Heart left ventricle (tissue), 16 donors: Measurements from ENCODE around the gene VPS50. TPM values are rescaled to one million over a fixed set of nuclear protein-coding genes. Genes with fewer than 3 reads are reported as not detected.

Experiments
- ATAC-seq, 4 donors: fragments of 200-7000 bp; cut with Tn5 transposase; one replicate each; pipeline ENCODE4 v1.9.1; 2020 to 2022; ENCODE audit warnings: moderate library complexity in 4 of 4, mild to moderate bottlenecking in 3 of 4, moderate number of reproducible peaks in 1 of 4
- DNase-seq, 5 donors: peaks; one replicate each; pipeline ENCODE4 v3.0.0-alpha.2; 2020
- H3K27ac ChIP-seq, 12 donors: fragments of 200-600 bp; sonication (generic) in 4 of 12; one replicate each; pipeline versions ENCODE4 v1.5.0 to v1.8.0; 2016 to 2022; ENCODE audit warnings: mild to moderate bottlenecking in 2 of 12
- H3K27me3 ChIP-seq, 9 donors: fragments of 200-600 bp; sonication (generic) in 2 of 9; one replicate each; pipeline versions ENCODE4 v1.5.1 to v1.8.0; 2016 to 2022; ENCODE audit warnings: mild to moderate bottlenecking in 3 of 9
- H3K36me3 ChIP-seq, 9 donors: fragments of 200-600 bp; sonication (generic) in 2 of 9; one replicate each; pipeline versions ENCODE4 v1.5.0 to v1.8.0; 2018 to 2022; ENCODE audit warnings: mild to moderate bottlenecking in 2 of 9
- H3K4me1 ChIP-seq, 12 donors: fragments of 200-600 bp; sonication (generic) in 4 of 12; one replicate each; pipeline versions ENCODE4 v1.5.0 to v1.8.0; 2016 to 2022; ENCODE audit warnings: mild to moderate bottlenecking in 3 of 12
- H3K4me3 ChIP-seq, 12 donors: fragments of 200-600 bp; sonication (generic) in 4 of 12; one replicate each; pipeline versions ENCODE4 v1.5.0 to v1.8.0; 2017 to 2022; ENCODE audit warnings: mild to moderate bottlenecking in 9 of 12, moderate library complexity in 4 of 12
- H3K9me3 ChIP-seq, 12 donors: fragments of 200-600 bp; sonication (generic) in 4 of 12; one replicate each; pipeline versions ENCODE4 v1.5.0 to v1.8.0; 2016 to 2022; ENCODE audit warnings: mild to moderate bottlenecking in 1 of 12
- POLR2A ChIP-seq, 2 donors: fragments of 450-650 bp; IDR thresholded peaks; one replicate each; pipeline ENCODE4 v1.6.1; 2017; ENCODE audit warnings: antibody characterized with exemption in 2 of 2, mild to moderate bottlenecking in 2 of 2, moderate library complexity in 2 of 2
- WGBS, 4 donors: extraction: QIAGEN DNeasy Blood & Tissue Kit in 2 of 4; methylation state at CpG; one replicate each; pipeline versions ENCODE4 v1.1.5 to v1.1.7; 2013 to 2018; 5-methylcytosine and 5-hydroxymethylcytosine counted together
- intact Hi-C, 10 donors: fragments of 100-400 bp; cut with DNase I; formaldehyde crosslinking; loops; one replicate each; pipeline versions ENCODE4 v1.11.1 to v1.14.2; 2022
- polyA plus RNA-seq, 2 donors: library from polyadenylated mRNA; stranded (reverse); fragments of 200-250 nt; gene quantifications; one replicate each; pipeline ENCODE4 v1.2.3, GENCODE V29; 2013
- total RNA-seq, 9 donors: library from RNA; depleted of rRNA in 2 of 9; stranded (reverse); fragments of >200 nt in 2 of 9; fragmentation: NEBNext Ultra II Directional in 3 of 9; extraction: Animal tissue kit (Norgen Biotek cat#: 25700) in 3 of 9; gene quantifications; one replicate each; pipeline versions ENCODE4 v1.1.0 to v1.2.4, GENCODE V29; 2016 to 2023
- TF ChIP-seq, protein P1 (sequence below), 12 donors: fragments of 200-600 bp; sonication (generic) in 4 of 12; IDR thresholded peaks; one replicate each; pipeline versions ENCODE4 v1.5.0 to v1.8.0; 2018 to 2022; ENCODE audit warnings: antibody characterized with exemption in 12 of 12, mild to moderate bottlenecking in 5 of 12
- donor health status: ischemic (EF 13 %, LVEDD 7.1; RV severe dilation, severe dysfunction).
- donor health status: healthy with polysubstance abuse.
- donor health status: DM: no; HTN: yes; CAD: no.
- donor health status: DM: no; HTN: no; CAD: no.
- donor health status: ischemic (EF 25% LVEDD 6.9; RV normal size, moderate dysfunction).
- donor health status: ischemic (EF 25% LVEDD 5.7; RV mildly dilated, moderate dysfunction).
- donor health status: healthy.
- donor health status: DM: yes; HTN: yes; CAD: no.
- donor health status: ischemic (EF 35%, LVEDD 5.7; RV mildly dilated, moderate dysfunction).
- donor health status: nonischemic (EF 11% LVEDD 7.7; RV severe dilation, severe dysfunction).
- donor health status: DM: yes; HTN: yes; CAD: no.
- donor health status: PGD.
- donor health status: ischemic (EF 29% LVEDD 5.4; RV normal size, mild dysfunction).
- donor health status: nonischemic (EF 23%, LVEDD 6.1; RV moderate dilation, normal function).

Gene VPS50
- total and polyA plus RNA-seq, 11 donors, result 2.9 to 28.7 (median 18.5) TPM

GRCh38 chr7:93265220-93265619 is 33.1 kb downstream of the VPS50 start:
- no peaks in the 10 kb centered on the region for H3K9me3 ChIP-seq
- WGBS, 4 donors, result 84 to 91% (median 88%) methylated on average over 4 of the region's 4 CpGs
- no peak overlapping the region for H3K27ac ChIP-seq
- DNase-seq (no peak), ATAC-seq (no peak)
- TF ChIP-seq, protein P1, sequence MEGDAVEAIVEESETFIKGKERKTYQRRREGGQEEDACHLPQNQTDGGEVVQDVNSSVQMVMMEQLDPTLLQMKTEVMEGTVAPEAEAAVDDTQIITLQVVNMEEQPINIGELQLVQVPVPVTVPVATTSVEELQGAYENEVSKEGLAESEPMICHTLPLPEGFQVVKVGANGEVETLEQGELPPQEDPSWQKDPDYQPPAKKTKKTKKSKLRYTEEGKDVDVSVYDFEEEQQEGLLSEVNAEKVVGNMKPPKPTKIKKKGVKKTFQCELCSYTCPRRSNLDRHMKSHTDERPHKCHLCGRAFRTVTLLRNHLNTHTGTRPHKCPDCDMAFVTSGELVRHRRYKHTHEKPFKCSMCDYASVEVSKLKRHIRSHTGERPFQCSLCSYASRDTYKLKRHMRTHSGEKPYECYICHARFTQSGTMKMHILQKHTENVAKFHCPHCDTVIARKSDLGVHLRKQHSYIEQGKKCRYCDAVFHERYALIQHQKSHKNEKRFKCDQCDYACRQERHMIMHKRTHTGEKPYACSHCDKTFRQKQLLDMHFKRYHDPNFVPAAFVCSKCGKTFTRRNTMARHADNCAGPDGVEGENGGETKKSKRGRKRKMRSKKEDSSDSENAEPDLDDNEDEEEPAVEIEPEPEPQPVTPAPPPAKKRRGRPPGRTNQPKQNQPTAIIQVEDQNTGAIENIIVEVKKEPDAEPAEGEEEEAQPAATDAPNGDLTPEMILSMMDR (IDR thresholded peaks at IDR 0.05), result no peak
- no peak for TF ChIP-seq POLR2A (IDR thresholded peaks at IDR 0.05)
- no peaks in the 10 kb centered on the region for H3K4me1 ChIP-seq
- H3K27me3 ChIP-seq, result no peaks in the 10 kb centered on the region
- no peak overlapping the region for H3K4me3 ChIP-seq
- intact Hi-C loops, result no loop called here
- peaks cover 0 to 68% (median 18%) of the 10 kb centered on the region in 9 donors for H3K36me3 ChIP-seq

DNA sequence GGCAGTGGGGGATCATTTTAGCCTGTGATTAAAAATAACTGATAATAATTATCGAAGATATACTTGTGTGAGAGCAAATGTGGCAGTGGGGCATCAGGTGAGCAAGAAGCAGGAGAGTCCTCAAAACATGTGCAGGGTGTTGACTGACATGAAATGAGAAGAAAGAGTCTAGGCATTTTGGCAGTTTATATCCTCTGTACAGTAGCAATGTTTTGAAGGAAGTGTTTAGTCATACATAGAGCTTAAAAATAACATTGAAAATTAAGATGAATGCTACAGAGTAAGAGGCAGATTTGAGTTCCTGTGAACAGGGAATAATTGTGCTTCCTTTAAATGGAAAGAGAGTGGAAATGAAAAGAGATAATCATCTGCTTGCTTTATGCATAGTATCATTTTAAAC is 47.4 kb downstream of the VPS50 start:
- no peak overlapping the region for H3K4me3 ChIP-seq
- H3K36me3 ChIP-seq, result peaks cover 0 to 53% (median 36%) of the 10 kb centered on the region in 9 donors
- DNase-seq, result no peak
- H3K27me3 ChIP-seq, result no peaks in the 10 kb centered on the region
- no peak overlapping the region for H3K27ac ChIP-seq
- TF ChIP-seq, protein P1 (IDR thresholded peaks at IDR 0.05), result no peak
- no peak for TF ChIP-seq POLR2A (IDR thresholded peaks at IDR 0.05)
- 50 to 61% (median 56%) methylated on average over 1 of the region's 1 CpG for WGBS, 4 donors
- H3K4me1 ChIP-seq, result no peaks in the 10 kb centered on the region
- H3K9me3 ChIP-seq, result no peaks in the 10 kb centered on the region
- intact Hi-C loops, result no loop called here
- ATAC-seq, result no peak

DNA sequence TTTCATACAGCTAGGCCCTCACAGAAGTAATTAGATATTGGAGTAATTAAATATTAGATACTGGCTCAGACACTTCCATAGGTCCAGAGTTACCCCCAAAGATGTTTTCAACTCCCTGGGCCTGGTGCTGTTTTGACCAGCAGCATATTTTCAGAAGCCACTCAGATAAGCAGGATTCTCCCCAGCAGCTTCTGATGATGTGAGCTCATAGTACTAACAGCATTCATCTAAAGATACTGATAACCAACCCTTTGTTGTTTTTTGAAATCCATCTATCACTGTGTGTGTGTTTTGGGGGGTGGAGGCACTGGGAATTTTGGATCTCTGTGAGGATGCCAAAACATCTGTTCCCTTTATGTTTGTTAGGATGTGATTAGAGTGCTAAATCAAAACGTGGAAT is 52.7 kb downstream of the VPS50 start:
- no peak overlapping the region for H3K27ac ChIP-seq
- DNase-seq, result no peak
- 17 to 29% (median 25%) methylated on average over 1 of the region's 1 CpG for WGBS, 4 donors
- no peak overlapping the region for H3K4me3 ChIP-seq
- peaks cover 0 to 13% (median 4%) of the 10 kb centered on the region in 9 donors for H3K36me3 ChIP-seq
- H3K4me1 ChIP-seq, result peaks cover 0 to 4% (median 0%) of the 10 kb centered on the region in 12 donors
- intact Hi-C loops, result no loop called here
- ATAC-seq, result no peak
- no peak for TF ChIP-seq POLR2A (IDR thresholded peaks at IDR 0.05)
- TF ChIP-seq, protein P1 (IDR thresholded peaks at IDR 0.05), result no peak
- H3K9me3 ChIP-seq, result no peaks in the 10 kb centered on the region
- no peaks in the 10 kb centered on the region for H3K27me3 ChIP-seq

- Histone ChIP-seq H3K27ac (no peak overlapping the region), H3K4me1 (no peaks in the 10 kb centered on the region), H3K27me3 (no peaks in the 10 kb centered on the region), H3K36me3 (peaks cover 0 to 61% (median 23%) of the 10 kb centered on the region in 9 donors), H3K4me3 (no peak overlapping the region), H3K9me3 (no peaks in the 10 kb centered on the region)
- WGBS, 4 donors, result 75 to 87% (median 83%) methylated on average over 2 of the region's 2 CpGs
- TF ChIP-seq, protein P1 (IDR thresholded peaks at IDR 0.05), result no peak
- TF ChIP-seq POLR2A (IDR thresholded peaks at IDR 0.05), result no peak
- no peak for ATAC-seq
- no peak for DNase-seq
- intact Hi-C loops, result no loop called here
Observed at GRCh38 chr7:93293229-93293628, 61.1 kb downstream of the VPS50 start.
